Trophoblast cell (in vitro differentiated cells and primary cell): Measurements from ENCODE around the gene KRT9.
A peak's percentile ranks its signal among the peaks of the same experiment; 100 is the strongest.
"Not testable (repeated sequence)": the region's sequence is repeated elsewhere in the genome, so short reads cannot be mapped to it uniquely, and the experiment has no call there.

Source experiments
- DNase-seq, 2 donors: peaks; one replicate each; pipeline ENCODE4 v3.0.0-alpha.2; 2016
- H2AFZ ChIP-seq: 2 replicates; pipeline ENCODE4 v1.6.1; 2013; ENCODE audit warnings: low read length, moderate library complexity, mild to moderate bottlenecking; ENCODE audit not compliant: insufficient read depth, poor library complexity
- H2AK5ac ChIP-seq: 2 replicates; pipeline ENCODE4 v1.6.1; 2013; ENCODE audit warnings: mild to moderate bottlenecking, low read length
- H2BK120ac ChIP-seq: 2 replicates; pipeline ENCODE4 v1.6.1; 2013; ENCODE audit warnings: low read length, mild to moderate bottlenecking, moderate library complexity; ENCODE audit not compliant: insufficient read depth, poor library complexity
- H2BK12ac ChIP-seq: 2 replicates; pipeline ENCODE4 v1.6.1; 2013; ENCODE audit warnings: mild to moderate bottlenecking, low read length, moderate library complexity
- H2BK5ac ChIP-seq: 2 replicates; pipeline ENCODE4 v1.6.1; 2013; ENCODE audit warnings: low read length, low read depth, moderate library complexity, mild to moderate bottlenecking; ENCODE audit not compliant: poor library complexity
- H3K14ac ChIP-seq: 2 replicates; pipeline ENCODE4 v1.6.1; 2013; ENCODE audit warnings: mild to moderate bottlenecking, low read length
- H3K18ac ChIP-seq: 2 replicates; pipeline ENCODE4 v1.6.1; 2013; ENCODE audit warnings: mild to moderate bottlenecking, low read length
- H3K23ac ChIP-seq: 2 replicates; pipeline ENCODE4 v1.6.1; 2013; ENCODE audit warnings: low read length
- H3K27ac ChIP-seq: 2 replicates; pipeline ENCODE4 v1.5.1; 2013; ENCODE audit warnings: low read depth, mild to moderate bottlenecking, inconsistent platforms, low read length, moderate library complexity
- H3K27me3 ChIP-seq: 2 replicates; pipeline ENCODE4 v1.6.1; 2013; ENCODE audit warnings: inconsistent platforms, mild to moderate bottlenecking, low read length, moderate library complexity; ENCODE audit not compliant: insufficient read depth
- H3K36me3 ChIP-seq, 2 experiments: 1 replicate in 1 of 2; 2 replicates in 1 of 2; pipeline ENCODE4 v1.6.1; 2013; ENCODE audit warnings: low read length in 2 of 2, mild to moderate bottlenecking in 2 of 2, moderate library complexity in 1 of 2; ENCODE audit not compliant: insufficient read depth in 2 of 2, control insufficient read depth in 1 of 2
- H3K4ac ChIP-seq: 2 replicates; pipeline ENCODE4 v1.6.1; 2013; ENCODE audit warnings: low read depth, mild to moderate bottlenecking, low read length, moderate library complexity
- H3K4me1 ChIP-seq, 2 experiments: 1 replicate in 1 of 2; 2 replicates in 1 of 2; pipeline ENCODE4 v1.6.1; 2013; ENCODE audit warnings: low read length in 2 of 2, mild to moderate bottlenecking in 2 of 2, moderate library complexity in 1 of 2; ENCODE audit not compliant: insufficient read depth in 2 of 2, control insufficient read depth in 1 of 2
- H3K4me2 ChIP-seq: 2 replicates; pipeline ENCODE4 v1.6.1; 2013; ENCODE audit warnings: inconsistent platforms, mild to moderate bottlenecking, low read length, moderate library complexity
- H3K4me3 ChIP-seq: 2 replicates; pipeline ENCODE4 v1.5.1; 2013; ENCODE audit warnings: mild to moderate bottlenecking, low read depth, low read length, inconsistent platforms
- H3K79me1 ChIP-seq: one replicate; pipeline ENCODE4 v1.6.1; 2013; ENCODE audit warnings: low read length
- H3K79me2 ChIP-seq: 2 replicates; pipeline ENCODE4 v1.6.1; 2013; ENCODE audit warnings: low read length, mild to moderate bottlenecking; ENCODE audit not compliant: control insufficient read depth, insufficient read depth, poor library complexity
- H3K9ac ChIP-seq: 2 replicates; pipeline ENCODE4 v1.6.1; 2013; ENCODE audit warnings: mild to moderate bottlenecking, low read length
- H3K9me3 ChIP-seq: 2 replicates; pipeline ENCODE4 v1.6.1; 2013; ENCODE audit warnings: low read depth, mild to moderate bottlenecking, control low read depth, inconsistent platforms, low read length; ENCODE audit not compliant: insufficient read depth
- H4K12ac ChIP-seq: 2 replicates; pipeline ENCODE4 v1.6.1; 2013; ENCODE audit warnings: low read depth, mild to moderate bottlenecking, low read length, moderate library complexity
- H4K8ac ChIP-seq: 2 replicates; pipeline ENCODE4 v1.6.1; 2013; ENCODE audit warnings: low read depth, mild to moderate bottlenecking, low read length, moderate library complexity
- H4K91ac ChIP-seq: one replicate; pipeline ENCODE4 v1.6.1; 2013; ENCODE audit warnings: low read depth, mild to moderate bottlenecking, low read length, moderate library complexity
- WGBS: extraction: QIAGEN DNeasy Blood & Tissue Kit; methylation state at CpG from one replicate; pipeline ENCODE4 v1.1.7; 2013; ENCODE audit warnings: missing lambda C conversion rate; ENCODE audit not compliant: insufficient read length, insufficient coverage; ENCODE audit errors: extremely low coverage; 5-methylcytosine and 5-hydroxymethylcytosine counted together

KRT9 gene

GRCh38 chr17:41613277-41614082 is 41.6 kb upstream of the KRT9 start:
- Histone ChIP-seq H4K91ac (no peak overlapping the region), H4K8ac (no peak overlapping the region), H3K27ac (no peak overlapping the region), H3K4ac (no peak overlapping the region), H2BK12ac (no peak overlapping the region), H3K18ac (no peak overlapping the region), H3K9ac (no peak overlapping the region), H2AK5ac (no peak overlapping the region), H3K14ac (no peak overlapping the region), H3K4me3 (no peak overlapping the region), H3K4me1 (peaks cover 11 to 17% of the 10 kb centered on the region in 2 experiments), H3K27me3 (no peaks in the 10 kb centered on the region), H4K12ac (no peak overlapping the region), H3K79me1 (peaks cover 4% of the 10 kb centered on the region), H2AFZ (no peak overlapping the region), H3K9me3 (peaks cover 1% of the 10 kb centered on the region), H2BK5ac (no peak overlapping the region), H3K23ac (no peak overlapping the region), H3K79me2 (no peaks in the 10 kb centered on the region), H3K36me3 (no peaks in the 10 kb centered on the region), H3K4me2 (no peak overlapping the region), H2BK120ac (no peak overlapping the region)
- no CpG with 5 or more reads among the region's 11 CpGs for WGBS
- no peak for DNase-seq

DNA sequence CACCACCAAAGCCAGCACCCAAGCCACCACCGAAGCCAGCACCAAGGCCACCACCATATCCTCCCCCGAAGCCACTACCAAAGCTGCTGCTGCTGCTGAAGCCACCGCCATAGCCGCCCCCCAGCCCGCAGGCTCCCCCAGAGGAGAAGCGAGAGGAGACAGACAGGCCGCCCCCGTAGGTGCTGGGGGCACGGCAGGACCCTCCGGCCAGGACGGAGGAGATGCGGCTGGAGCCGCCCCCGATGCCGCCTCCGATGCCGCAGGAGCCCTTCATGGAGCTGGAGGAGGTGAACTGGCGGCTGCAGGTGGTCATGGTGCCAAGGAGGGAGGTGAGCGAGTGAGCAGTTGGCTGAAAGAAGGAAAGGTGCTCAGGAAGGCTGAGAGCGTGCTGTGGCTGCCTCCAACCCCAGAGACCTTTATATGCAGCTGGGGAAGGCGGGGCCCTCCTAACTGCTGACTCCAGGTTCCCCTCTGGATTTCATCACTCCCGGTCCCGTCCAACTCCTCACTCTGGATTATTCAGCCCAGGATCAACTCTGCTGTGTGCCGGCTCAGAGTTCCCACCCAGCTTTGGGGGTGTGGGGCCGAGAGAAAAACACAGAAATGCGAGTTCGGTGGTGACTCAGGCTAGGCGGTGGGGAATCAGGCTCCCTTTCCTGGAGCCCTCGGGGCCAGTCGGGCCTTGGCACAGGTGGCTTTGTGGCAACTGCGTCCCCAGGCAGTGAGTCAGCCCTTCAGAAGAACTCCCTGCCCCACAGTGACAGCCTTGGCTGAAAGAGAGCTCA is 40.7 kb upstream of the KRT9 start, which contains the start of gene KRT16:
TSS of gene KRT16 (minus strand) at position 392 of the 785 bp plus-strand sequence. CDS start at position 313, 79 bp downstream.
- H4K12ac ChIP-seq, H4K8ac ChIP-seq, H2BK120ac ChIP-seq, H3K79me1 ChIP-seq, H3K27me3 ChIP-seq, H3K4me2 ChIP-seq, H2AFZ ChIP-seq, H2BK12ac ChIP-seq, H3K4ac ChIP-seq, H3K36me3 ChIP-seq, H3K14ac ChIP-seq, H3K9me3 ChIP-seq, H4K91ac ChIP-seq, H2BK5ac ChIP-seq, H3K23ac ChIP-seq, H3K4me1 ChIP-seq, H3K27ac ChIP-seq, H3K4me3 ChIP-seq, H2AK5ac ChIP-seq, H3K79me2 ChIP-seq, H3K9ac ChIP-seq, H3K18ac ChIP-seq: not testable (repeated sequence)
- no CpG with 5 or more reads among the region's 31 CpGs for WGBS
- DNase-seq = peak; percentile 21 to 46

DNA sequence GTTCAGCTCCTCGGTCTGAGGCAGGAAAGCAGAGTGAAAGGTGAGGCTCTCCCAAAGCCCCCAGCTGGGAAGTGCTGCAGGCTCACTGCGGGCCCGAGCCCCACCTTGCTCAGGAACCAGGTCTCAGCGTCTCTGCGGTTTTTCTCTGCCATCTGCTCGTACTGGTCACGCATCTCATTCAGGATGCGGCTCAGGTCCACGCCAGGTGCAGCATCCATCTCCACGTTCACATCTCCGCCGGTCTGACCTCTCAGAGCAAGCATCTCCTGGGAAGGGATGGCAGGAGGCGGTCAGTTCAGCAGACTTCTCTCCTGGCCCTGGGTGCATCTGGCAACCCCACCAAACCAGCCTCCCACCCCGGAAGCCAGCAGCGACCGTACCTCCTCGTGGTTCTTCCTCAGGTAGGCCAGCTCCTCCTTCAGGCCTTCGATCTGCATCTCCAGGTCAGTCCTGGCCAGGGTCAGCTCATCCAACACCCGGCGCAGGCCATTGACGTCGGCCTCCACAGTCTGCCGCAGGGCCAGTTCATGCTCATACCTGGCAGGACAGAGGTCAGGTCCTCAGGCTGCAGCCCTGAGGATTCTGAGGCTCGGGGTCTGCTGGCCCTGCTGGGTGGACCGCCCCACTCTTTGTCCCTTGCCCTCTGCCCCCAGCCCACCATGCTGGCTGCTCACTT is 39.2 kb upstream of the KRT9 start:
- Histone ChIP-seq H4K12ac (no peak overlapping the region), H3K9me3 (peaks cover 1% of the 10 kb centered on the region), H3K27ac (no peak overlapping the region), H3K14ac (no peak overlapping the region), H2BK5ac (no peak overlapping the region), H3K9ac (no peak overlapping the region), H2BK12ac (no peak overlapping the region), H3K4me3 (no peak overlapping the region), H3K18ac (no peak overlapping the region), H3K27me3 (no peaks in the 10 kb centered on the region), H2AK5ac (no peak overlapping the region), H3K36me3 (no peaks in the 10 kb centered on the region), H3K4ac (no peak overlapping the region), H3K79me2 (no peaks in the 10 kb centered on the region), H3K4me1 (no peaks in the 10 kb centered on the region), H3K23ac (no peak overlapping the region), H2BK120ac (no peak overlapping the region), H4K91ac (no peak overlapping the region), H3K79me1 (no peaks in the 10 kb centered on the region), H2AFZ (no peak overlapping the region), H3K4me2 (no peak overlapping the region), H4K8ac (no peak overlapping the region)
- no peak for DNase-seq
- WGBS = no CpG with 5 or more reads among the region's 25 CpGs

DNA sequence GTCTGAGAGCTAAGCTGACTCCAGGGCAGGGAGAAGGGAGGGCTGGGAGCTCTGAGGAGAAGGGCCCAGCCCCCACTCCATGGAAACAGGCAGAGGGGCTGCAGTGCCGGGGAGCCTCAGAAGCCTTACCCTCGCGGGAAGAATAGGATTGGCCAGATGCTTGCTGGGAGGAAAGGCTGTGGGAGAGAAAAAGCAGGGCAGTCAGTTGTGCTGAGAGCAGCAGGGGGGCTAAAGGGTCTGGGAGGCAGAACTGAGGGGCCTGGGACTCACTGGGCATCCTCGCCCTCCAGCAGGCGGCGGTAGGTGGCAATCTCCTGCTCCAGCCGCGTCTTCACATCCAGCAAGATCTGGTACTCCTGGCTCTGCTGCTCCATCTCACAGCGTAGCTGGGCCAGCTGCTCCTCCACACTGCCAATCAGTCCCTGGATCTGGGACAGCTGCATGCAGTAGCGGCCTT is 38.2 kb upstream of the KRT9 start:
- not testable (repeated sequence) for H3K14ac ChIP-seq, H2BK12ac ChIP-seq, H2AK5ac ChIP-seq, H3K79me2 ChIP-seq, H3K4me3 ChIP-seq, H3K36me3 ChIP-seq, H2AFZ ChIP-seq, H2BK120ac ChIP-seq, H3K27me3 ChIP-seq, H4K12ac ChIP-seq, H3K9me3 ChIP-seq, H3K79me1 ChIP-seq, H3K4me1 ChIP-seq, H3K9ac ChIP-seq, H2BK5ac ChIP-seq, H3K4ac ChIP-seq, H3K23ac ChIP-seq, H4K91ac ChIP-seq, H3K27ac ChIP-seq, H3K4me2 ChIP-seq, DNase-seq, H3K18ac ChIP-seq, H4K8ac ChIP-seq
- no CpG with 5 or more reads among the region's 10 CpGs for WGBS
